Peyer's patch (tissue), 4 donors: ENCODE measurements around the gene EHD2. TPM values are rescaled to one million over a fixed set of nuclear protein-coding genes. Genes with fewer than 3 reads are reported as not detected.

Source experiments
- DNase-seq, 3 donors: peaks; one replicate each; pipeline ENCODE4 v3.0.0-alpha.2; 2017 to 2019
- H3K27ac ChIP-seq, 4 donors: fragments of 200-600 bp; sonication (generic); one replicate each; pipeline ENCODE4 v1.5.1; 2016 to 2019
- H3K27me3 ChIP-seq, 2 donors: fragments of 200-600 bp; sonication (generic); one replicate each; pipeline ENCODE4 v1.5.1; 2019
- H3K36me3 ChIP-seq, 3 donors: fragments of 200-600 bp; sonication (generic); one replicate each; pipeline ENCODE4 v1.5.1; 2016 to 2019
- H3K4me1 ChIP-seq, 4 donors: fragments of 200-600 bp; sonication (generic); one replicate each; pipeline ENCODE4 v1.5.1; 2016 to 2019
- H3K4me3 ChIP-seq, 4 donors: fragments of 200-600 bp; sonication (generic); 1 replicate in 3 of 4; 2 replicates in 1 of 4; pipeline ENCODE4 v1.5.1; 2016 to 2019; ENCODE audit warnings: mild to moderate bottlenecking in 1 of 4
- H3K9me3 ChIP-seq, 4 donors: fragments of 200-600 bp; sonication (generic); one replicate each; pipeline ENCODE4 v1.5.1; 2016 to 2019; ENCODE audit warnings: mild to moderate bottlenecking in 1 of 4
- POLR2A ChIP-seq, 2 donors: fragments of 450-650 bp; IDR thresholded peaks; one replicate each; pipeline ENCODE4 v1.5.1; 2017; ENCODE audit warnings: antibody characterized with exemption in 2 of 2, mild to moderate bottlenecking in 2 of 2, moderate library complexity in 2 of 2
- small RNA-seq, 2 donors: library from RNA; depleted of rRNA; stranded (forward); fragments of <200 nt; gene quantifications; one replicate each; pipeline ENCODE3, GENCODE V24; 2016
- total RNA-seq, 4 donors: library from RNA; depleted of rRNA; stranded (reverse); fragments of >200 nt; gene quantifications; one replicate each; pipeline ENCODE4 v1.1.0, GENCODE V29; 2016
- TF ChIP-seq, protein P1 (sequence below), 6 experiments: fragments of 450-650 bp in 4 of 6; fragments of 200-600 bp in 2 of 6; sonication (generic) in 1 of 6; IDR thresholded peaks; one replicate each; pipeline ENCODE4 v1.5.1; 2017 to 2019; ENCODE audit warnings: antibody characterized with exemption in 6 of 6, mild to moderate bottlenecking in 3 of 6, moderate library complexity in 1 of 6

EHD2 gene
- total RNA-seq, 4 donors from 2014 or later = 11.2 to 117 (median 23.0) TPM

DNA sequence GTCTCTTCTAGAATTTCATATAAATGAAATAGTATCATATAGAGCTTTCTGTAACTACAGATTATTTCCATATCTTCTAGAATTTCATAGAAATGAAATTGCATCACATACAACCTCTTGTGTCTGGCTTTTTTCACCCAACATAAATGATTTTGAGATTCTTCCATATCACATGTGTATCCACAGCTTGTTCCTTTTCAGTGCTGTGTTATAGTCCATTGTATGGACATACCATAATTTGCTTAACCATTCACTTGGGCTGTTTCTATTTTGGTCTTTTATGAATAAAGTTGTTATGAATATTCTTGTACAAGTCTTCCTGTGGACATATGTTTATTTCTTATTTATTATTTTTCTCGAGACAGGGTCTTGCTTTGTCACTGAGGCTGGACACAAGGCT, 79.4 kb downstream of the EHD2 start:
- H3K4me3 ChIP-seq = no peak overlapping the region
- no peaks in the 10 kb centered on the region for H3K27me3 ChIP-seq
- TF ChIP-seq, protein P1, sequence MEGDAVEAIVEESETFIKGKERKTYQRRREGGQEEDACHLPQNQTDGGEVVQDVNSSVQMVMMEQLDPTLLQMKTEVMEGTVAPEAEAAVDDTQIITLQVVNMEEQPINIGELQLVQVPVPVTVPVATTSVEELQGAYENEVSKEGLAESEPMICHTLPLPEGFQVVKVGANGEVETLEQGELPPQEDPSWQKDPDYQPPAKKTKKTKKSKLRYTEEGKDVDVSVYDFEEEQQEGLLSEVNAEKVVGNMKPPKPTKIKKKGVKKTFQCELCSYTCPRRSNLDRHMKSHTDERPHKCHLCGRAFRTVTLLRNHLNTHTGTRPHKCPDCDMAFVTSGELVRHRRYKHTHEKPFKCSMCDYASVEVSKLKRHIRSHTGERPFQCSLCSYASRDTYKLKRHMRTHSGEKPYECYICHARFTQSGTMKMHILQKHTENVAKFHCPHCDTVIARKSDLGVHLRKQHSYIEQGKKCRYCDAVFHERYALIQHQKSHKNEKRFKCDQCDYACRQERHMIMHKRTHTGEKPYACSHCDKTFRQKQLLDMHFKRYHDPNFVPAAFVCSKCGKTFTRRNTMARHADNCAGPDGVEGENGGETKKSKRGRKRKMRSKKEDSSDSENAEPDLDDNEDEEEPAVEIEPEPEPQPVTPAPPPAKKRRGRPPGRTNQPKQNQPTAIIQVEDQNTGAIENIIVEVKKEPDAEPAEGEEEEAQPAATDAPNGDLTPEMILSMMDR (IDR thresholded peaks at IDR 0.05) = no peak
- TF ChIP-seq POLR2A (IDR thresholded peaks at IDR 0.05) = no peak
- peaks cover 0 to 4% (median 0%) of the 10 kb centered on the region in 4 donors for H3K4me1 ChIP-seq
- no peaks in the 10 kb centered on the region for H3K36me3 ChIP-seq
- peaks cover 0 to 4% (median 0%) of the 10 kb centered on the region in 4 donors for H3K9me3 ChIP-seq
- H3K27ac ChIP-seq = no peak overlapping the region
- DNase-seq = no peak

Small RNA genes within 50 kb of the gene (small RNA-seq; reads per million reads assigned to genes)
- 0 reads per million in 2 donors for gene SNORD23

Other genes with a start within 250 kb of the EHD2 start
- under 1 TPM in 2 of 4 donors, not detected in 2; 0.53 to 0.85 TPM for gene SLC8A2, start 241.5 kb upstream of the EHD2 start, total RNA-seq
- 10 to 100 TPM in 3 of 4 donors, 1 to 10 TPM in 1; 7.1 to 22.3 (median 13.4) TPM for gene KPTN, start 229.2 kb upstream of the EHD2 start, total RNA-seq
- gene NAPA, start 198.4 kb upstream of the EHD2 start, total RNA-seq = 100 to 1,000 TPM in 2 of 4 donors, 10 to 100 TPM in 2; 78.4 to 154 (median 105) TPM
- gene ZNF541, start 140.3 kb upstream of the EHD2 start, total RNA-seq = not detected
- 10 to 100 TPM in 3 of 4 donors, 1 to 10 TPM in 1; 8.2 to 14.9 (median 13.3) TPM for gene BICRA, start 104.3 kb upstream of the EHD2 start, total RNA-seq
- 100 to 1,000 TPM in 3 of 4 donors, 10 to 100 TPM in 1; 86.2 to 179 (median 159) TPM for gene NOP53, start 32.1 kb downstream of the EHD2 start, total RNA-seq
- 100 to 1,000 TPM; 247 to 321 (median 276) TPM for gene SELENOW, start 65.3 kb downstream of the EHD2 start, total RNA-seq
- gene TPRX1, start 91.1 kb downstream of the EHD2 start, total RNA-seq = not detected
- gene CRX, start 108.5 kb downstream of the EHD2 start, total RNA-seq = not detected
- not detected for gene TPRX2, start 145.8 kb downstream of the EHD2 start, total RNA-seq
- 100 to 1,000 TPM in 1 of 4 donors, 10 to 100 TPM in 2, not detected in 1; 22.3 to 126 (median 55.8) TPM for gene SULT2A1, start 172.9 kb downstream of the EHD2 start, total RNA-seq